ENCODE data around the gene MRTFB.

Gene MRTFB

DNA sequence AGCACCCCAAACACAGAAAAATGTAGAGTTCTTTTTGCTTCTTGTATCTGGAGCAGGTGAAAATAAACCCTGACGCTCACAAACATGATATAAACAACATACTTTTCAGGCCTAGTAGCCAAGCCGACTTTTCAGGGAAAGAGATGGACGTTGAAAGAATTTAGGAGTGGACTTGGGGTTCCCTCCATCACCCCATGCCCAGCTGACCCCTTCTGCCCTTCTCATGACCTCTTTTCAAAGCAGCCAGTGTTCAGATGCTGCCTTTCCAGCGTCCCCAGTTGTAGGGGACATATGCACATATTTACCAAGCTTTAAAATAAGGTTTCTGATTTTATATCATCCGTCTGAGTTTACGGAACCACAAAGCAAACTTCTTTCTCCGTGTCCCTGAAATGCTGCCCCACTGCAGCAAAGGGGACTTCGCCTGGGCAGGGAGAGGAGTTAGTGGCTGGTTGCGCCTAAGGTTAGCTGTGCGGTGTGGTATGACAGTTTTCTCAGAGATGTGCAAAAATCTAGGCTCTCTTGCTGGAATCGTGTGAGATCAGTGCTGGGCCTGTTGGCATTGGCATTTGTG lies 235.5 kb downstream of the MRTFB start:
- Histone ChIP-seq H3K9ac (ENCODE audit: low read length) (no peak overlapping the region), H4K20me1 (ENCODE audit: insufficient read depth, low read length) (no peaks in the 10 kb centered on the region), H3F3A (ENCODE audit: insufficient read depth, low read length) (peaks cover 3% of the 10 kb centered on the region; the same call in 1 of the 2 replicates), H3K9me2 (replicated peaks; ENCODE audit: insufficient read depth, low read length) (no peaks in the 10 kb centered on the region), H3K27me3 (replicated peaks; ENCODE audit: insufficient read depth, low read length) (no peaks in the 10 kb centered on the region), H3K9me3 (replicated peaks; ENCODE audit: insufficient read depth, low read length) (no peaks in the 10 kb centered on the region), H3K27ac (ENCODE audit: low read length) (no peak overlapping the region), H3K4me2 (ENCODE audit: low read depth, low read length) (no peak overlapping the region), H3K4me1 (ENCODE audit: low read length) (no peaks in the 10 kb centered on the region; the same call in 1 of the 2 replicates), H2AFZ (ENCODE audit: low read length) (no peak overlapping the region), H3K4me3 (ENCODE audit: low read length) (no peak overlapping the region), H3K79me2 (ENCODE audit: low read length) (peaks cover 93% of the 10 kb centered on the region), H3K36me3 (replicated peaks; ENCODE audit: insufficient read depth, low read length) (no peaks in the 10 kb centered on the region; the same call in 1 of the 2 replicates)
- DNase-seq = no peak
- TF ChIP-seq EZH2phosphoT487 (IDR thresholded peaks at IDR 0.05; ENCODE audit: low read length) = no peak
- no peak for TF ChIP-seq EZH2 (optimal IDR thresholded peaks at IDR 0.05; ENCODE audit: low read depth, low read length)
- TF ChIP-seq, protein P1, sequence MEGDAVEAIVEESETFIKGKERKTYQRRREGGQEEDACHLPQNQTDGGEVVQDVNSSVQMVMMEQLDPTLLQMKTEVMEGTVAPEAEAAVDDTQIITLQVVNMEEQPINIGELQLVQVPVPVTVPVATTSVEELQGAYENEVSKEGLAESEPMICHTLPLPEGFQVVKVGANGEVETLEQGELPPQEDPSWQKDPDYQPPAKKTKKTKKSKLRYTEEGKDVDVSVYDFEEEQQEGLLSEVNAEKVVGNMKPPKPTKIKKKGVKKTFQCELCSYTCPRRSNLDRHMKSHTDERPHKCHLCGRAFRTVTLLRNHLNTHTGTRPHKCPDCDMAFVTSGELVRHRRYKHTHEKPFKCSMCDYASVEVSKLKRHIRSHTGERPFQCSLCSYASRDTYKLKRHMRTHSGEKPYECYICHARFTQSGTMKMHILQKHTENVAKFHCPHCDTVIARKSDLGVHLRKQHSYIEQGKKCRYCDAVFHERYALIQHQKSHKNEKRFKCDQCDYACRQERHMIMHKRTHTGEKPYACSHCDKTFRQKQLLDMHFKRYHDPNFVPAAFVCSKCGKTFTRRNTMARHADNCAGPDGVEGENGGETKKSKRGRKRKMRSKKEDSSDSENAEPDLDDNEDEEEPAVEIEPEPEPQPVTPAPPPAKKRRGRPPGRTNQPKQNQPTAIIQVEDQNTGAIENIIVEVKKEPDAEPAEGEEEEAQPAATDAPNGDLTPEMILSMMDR (IDR thresholded peaks at IDR 0.05; ENCODE audit: low read length) = no peak

DNA sequence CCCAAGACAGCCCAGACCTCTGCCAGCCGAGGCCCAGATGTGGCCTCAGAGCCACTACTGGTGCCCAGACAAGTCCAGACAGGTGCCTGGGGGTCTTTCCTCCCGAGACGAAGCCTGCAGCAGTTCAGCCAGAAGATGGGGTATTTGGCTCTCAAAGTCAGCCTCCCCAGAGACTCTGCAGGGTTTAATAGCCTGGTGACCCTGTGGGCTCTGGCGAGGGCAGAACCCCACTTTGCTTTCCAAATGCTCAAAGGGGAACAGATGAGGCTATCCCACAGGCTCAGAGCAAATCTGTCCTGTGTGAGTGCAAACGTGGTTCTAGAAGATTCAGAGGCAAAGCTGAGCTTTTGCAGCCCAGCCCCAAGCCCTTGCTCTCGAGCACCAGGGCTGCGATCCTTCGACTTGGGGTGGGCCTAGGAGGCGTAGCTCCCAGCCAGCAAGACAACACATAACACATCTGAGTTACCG lies 236.0 kb downstream of the MRTFB start:
- Histone ChIP-seq H2AFZ (ENCODE audit: low read length) (no peak overlapping the region), H3K36me3 (replicated peaks; ENCODE audit: insufficient read depth, low read length) (no peaks in the 10 kb centered on the region; the same call in 1 of the 2 replicates), H3K9ac (ENCODE audit: low read length) (no peak overlapping the region), H3K9me2 (replicated peaks; ENCODE audit: insufficient read depth, low read length) (no peaks in the 10 kb centered on the region), H3K27ac (ENCODE audit: low read length) (no peak overlapping the region), H4K20me1 (ENCODE audit: insufficient read depth, low read length) (no peaks in the 10 kb centered on the region), H3K9me3 (replicated peaks; ENCODE audit: insufficient read depth, low read length) (no peaks in the 10 kb centered on the region), H3K79me2 (ENCODE audit: low read length) (peaks cover 97% of the 10 kb centered on the region), H3K4me3 (ENCODE audit: low read length) (no peak overlapping the region), H3F3A (ENCODE audit: insufficient read depth, low read length) (0 out of 2 replicates have a peak, but pooled peaks cover 2% of the 10 kb centered on the region), H3K4me1 (ENCODE audit: low read length) (no peaks in the 10 kb centered on the region; the same call in 1 of the 2 replicates), H3K27me3 (replicated peaks; ENCODE audit: insufficient read depth, low read length) (no peaks in the 10 kb centered on the region), H3K4me2 (ENCODE audit: low read depth, low read length) (no peak overlapping the region)
- no peak for DNase-seq
- TF ChIP-seq, protein P1 (IDR thresholded peaks at IDR 0.05; ENCODE audit: low read length) = no peak
- TF ChIP-seq EZH2 (optimal IDR thresholded peaks at IDR 0.05; ENCODE audit: low read depth, low read length) (no peak), EZH2phosphoT487 (IDR thresholded peaks at IDR 0.05; ENCODE audit: low read length) (no peak)

DNA sequence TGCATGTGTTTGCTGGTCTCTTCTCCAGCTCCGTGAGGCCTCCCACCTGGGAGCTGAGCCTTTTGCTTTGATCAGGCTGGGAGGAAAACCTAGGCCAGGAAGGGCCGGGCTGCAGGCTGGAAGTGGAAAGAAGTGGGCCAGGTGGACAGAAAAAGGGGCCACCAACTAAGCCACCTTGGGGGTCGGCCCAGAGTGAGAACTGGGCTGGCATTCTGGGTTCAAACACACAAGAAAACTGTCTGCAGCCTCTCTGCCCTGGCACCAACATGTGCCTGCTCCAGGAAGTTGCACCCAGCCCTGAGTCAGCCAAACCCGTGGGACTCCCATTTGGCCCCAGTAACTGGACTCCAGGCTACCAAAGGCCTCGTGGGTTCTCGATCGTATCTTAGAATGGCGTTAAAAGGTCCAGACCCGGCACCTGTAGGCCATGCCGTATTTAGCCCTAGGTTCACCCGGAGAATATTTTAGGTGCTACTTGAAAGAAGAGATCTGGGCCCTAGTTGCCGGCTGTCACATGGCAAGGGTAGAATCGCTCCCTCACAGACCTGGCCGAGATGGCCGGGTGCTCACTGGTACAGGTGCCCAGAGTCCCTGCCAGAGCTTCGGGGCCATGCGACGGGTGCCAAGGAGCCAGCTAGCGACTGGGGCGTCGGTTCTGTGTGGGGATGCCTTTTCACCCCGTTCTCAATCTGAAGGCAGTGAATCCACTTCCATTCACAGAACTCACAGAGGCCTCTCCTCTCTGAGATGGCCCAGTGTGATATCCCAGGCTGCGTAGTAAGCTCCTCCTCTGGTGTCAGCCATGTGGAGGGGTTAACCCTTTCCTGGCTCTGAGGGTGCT lies 236.6 kb downstream of the MRTFB start:
- Histone ChIP-seq H3K4me2 (ENCODE audit: low read depth, low read length) (no peak overlapping the region), H3K4me1 (ENCODE audit: low read length) (no peaks in the 10 kb centered on the region; the same call in 1 of the 2 replicates), H2AFZ (ENCODE audit: low read length) (no peak overlapping the region), H4K20me1 (ENCODE audit: insufficient read depth, low read length) (no peaks in the 10 kb centered on the region), H3K9me2 (replicated peaks; ENCODE audit: insufficient read depth, low read length) (no peaks in the 10 kb centered on the region), H3K36me3 (replicated peaks; ENCODE audit: insufficient read depth, low read length) (no peaks in the 10 kb centered on the region; the same call in 1 of the 2 replicates), H3K9me3 (replicated peaks; ENCODE audit: insufficient read depth, low read length) (no peaks in the 10 kb centered on the region), H3K4me3 (ENCODE audit: low read length) (no peak overlapping the region), H3K9ac (ENCODE audit: low read length) (no peak overlapping the region), H3K27me3 (replicated peaks; ENCODE audit: insufficient read depth, low read length) (no peaks in the 10 kb centered on the region), H3K79me2 (ENCODE audit: low read length) (peaks cover 98% of the 10 kb centered on the region), H3K27ac (ENCODE audit: low read length) (no peak overlapping the region), H3F3A (ENCODE audit: insufficient read depth, low read length) (0 out of 2 replicates have a peak, but pooled peaks cover 2% of the 10 kb centered on the region)
- DNase-seq = no peak
- TF ChIP-seq EZH2phosphoT487 (IDR thresholded peaks at IDR 0.05; ENCODE audit: low read length) (no peak), EZH2 (optimal IDR thresholded peaks at IDR 0.05; ENCODE audit: low read depth, low read length) (no peak)
- TF ChIP-seq, protein P1 (IDR thresholded peaks at IDR 0.05; ENCODE audit: low read length) = no peak
